Activated naive CD4-positive, alpha-beta T cell treated with anti-CD3 and anti-CD28 coated beads, Interleukin-2, amount 50 U/mL, for 72 hours (primary cell): ENCODE measurements around the gene GOLGA6C. TPM values are rescaled to one million over a fixed set of nuclear protein-coding genes. Genes with fewer than 3 reads are reported as not detected.

Experiments
- total RNA-seq, 2 donors: library from RNA; stranded (reverse); gene quantifications; one replicate each; pipeline ENCODE4 v1.2.3, GENCODE V29; 2022

The GOLGA6C gene
- total RNA-seq, 2 donors from 2014 or later: 0.11 TPM; not detected in 1

Other genes starting within 250 kb of the GOLGA6C start
- gene PPCDC, start 234.7 kb upstream of the GOLGA6C start, total RNA-seq: 10 to 100 TPM; 16.3 to 20.4 TPM
- gene C15orf39, start 56.5 kb upstream of the GOLGA6C start, total RNA-seq: 10 to 100 TPM; 17.5 to 22.8 TPM
- gene GOLGA6D, start 24.5 kb downstream of the GOLGA6C start, total RNA-seq: under 1 TPM in 1 of 2 donors, not detected in 1; 0.14 TPM
- gene COMMD4, start 77.7 kb downstream of the GOLGA6C start, total RNA-seq: 100 to 1,000 TPM in 1 of 2 donors, 10 to 100 TPM in 1; 85.6 to 122 TPM
- 10 to 100 TPM in 1 of 2 donors, 1 to 10 TPM in 1; 9.4 to 20.4 TPM for gene NEIL1, start 88.7 kb downstream of the GOLGA6C start, total RNA-seq
- gene MAN2C1, start 110.3 kb downstream of the GOLGA6C start, total RNA-seq: 100 to 1,000 TPM; 106 to 167 TPM
- gene SIN3A, start 193.4 kb downstream of the GOLGA6C start, total RNA-seq: 100 to 1,000 TPM; 104 to 123 TPM